Effector memory CD8-positive, alpha-beta T cell (primary cell): ENCODE measurements around the gene HS2ST1.

Experiments
- ATAC-seq: fragments of 150-1000 bp; cut with Tn5 transposase; replicated peaks from 2 replicates; pipeline ENCODE4 v1.10.0; 2021; ENCODE audit warnings: mild to moderate bottlenecking, moderate library complexity
- DNase-seq, 3 experiments: peaks; one replicate each; pipeline ENCODE4 v3.0.0; 2021
- H3K27ac Mint-ChIP-seq, 2 donors: one replicate each; pipeline ENCODE4 v1.8.0; 2022; ENCODE audit warnings: mild to moderate bottlenecking in 2 of 2, mixed read lengths in 2 of 2, moderate library complexity in 2 of 2
- H3K27me3 Mint-ChIP-seq, 2 donors: one replicate each; pipeline ENCODE4 v1.8.0; 2022; ENCODE audit warnings: mixed read lengths in 2 of 2
- H3K36me3 Mint-ChIP-seq: one replicate; pipeline ENCODE4 v1.8.0; 2022; ENCODE audit warnings: mild to moderate bottlenecking, moderate library complexity, mixed read lengths; ENCODE audit not compliant: insufficient read depth
- H3K4me1 Mint-ChIP-seq, 2 donors: one replicate each; pipeline ENCODE4 v1.8.0; 2022; ENCODE audit warnings: low read depth in 2 of 2, mixed read lengths in 2 of 2
- H3K4me3 Mint-ChIP-seq, 2 donors: one replicate each; pipeline ENCODE4 v1.8.0; 2022; ENCODE audit warnings: mild to moderate bottlenecking in 2 of 2, mixed read lengths in 2 of 2, moderate library complexity in 2 of 2
- H3K9me3 Mint-ChIP-seq, 2 donors: one replicate each; pipeline ENCODE4 v1.8.0; 2022; ENCODE audit warnings: mixed read lengths in 2 of 2

The HS2ST1 gene

GRCh38 chr1:86938450-86938849 lies 24.0 kb downstream of the HS2ST1 start:
- Mint-ChIP-seq H3K27me3 (no peaks in the 10 kb centered on the region), H3K4me1 (peaks cover 6 to 9% of the 10 kb centered on the region in 2 donors), H3K9me3 (no peaks in the 10 kb centered on the region), H3K4me3 (no peak overlapping the region), H3K27ac (no peak overlapping the region), H3K36me3 (no peaks in the 10 kb centered on the region)
- no peak for ATAC-seq
- no peak for DNase-seq

GRCh38 chr1:86938855-86939254 lies 24.4 kb downstream of the HS2ST1 start:
- H3K27ac Mint-ChIP-seq: no peak overlapping the region
- no peaks in the 10 kb centered on the region for H3K27me3 Mint-ChIP-seq
- peaks cover 5 to 6% of the 10 kb centered on the region in 2 donors for H3K4me1 Mint-ChIP-seq
- H3K4me3 Mint-ChIP-seq: no peak overlapping the region
- H3K36me3 Mint-ChIP-seq: no peaks in the 10 kb centered on the region
- no peak for ATAC-seq
- H3K9me3 Mint-ChIP-seq: no peaks in the 10 kb centered on the region
- no peak for DNase-seq

- Mint-ChIP-seq H3K4me3 (no peak overlapping the region), H3K36me3 (no peaks in the 10 kb centered on the region), H3K27ac (no peak overlapping the region), H3K4me1 (peaks cover 4 to 6% of the 10 kb centered on the region in 2 donors), H3K9me3 (no peaks in the 10 kb centered on the region), H3K27me3 (no peaks in the 10 kb centered on the region)
- ATAC-seq: no peak
- no peak for DNase-seq
Observed at GRCh38 chr1:86939406-86939805, 25.0 kb downstream of the HS2ST1 start.

GRCh38 chr1:86940599-86940998 lies 26.2 kb downstream of the HS2ST1 start:
- Mint-ChIP-seq H3K4me1 (peaks cover 4 to 6% of the 10 kb centered on the region in 2 donors), H3K27ac (no peak overlapping the region), H3K36me3 (no peaks in the 10 kb centered on the region), H3K9me3 (no peaks in the 10 kb centered on the region), H3K4me3 (no peak overlapping the region), H3K27me3 (no peaks in the 10 kb centered on the region)
- DNase-seq (no peak), ATAC-seq (no peak)

GRCh38 chr1:86942042-86942441 lies 27.6 kb downstream of the HS2ST1 start:
- Mint-ChIP-seq H3K36me3 (no peaks in the 10 kb centered on the region), H3K27me3 (no peaks in the 10 kb centered on the region), H3K9me3 (no peaks in the 10 kb centered on the region), H3K4me3 (no peak overlapping the region), H3K4me1 (peaks cover 4 to 9% of the 10 kb centered on the region in 2 donors), H3K27ac (no peak overlapping the region)
- ATAC-seq: no peak
- DNase-seq: no peak

GRCh38 chr1:86942743-86943142 lies 28.3 kb downstream of the HS2ST1 start:
- peaks cover 4 to 9% of the 10 kb centered on the region in 2 donors for H3K4me1 Mint-ChIP-seq
- no peaks in the 10 kb centered on the region for H3K27me3 Mint-ChIP-seq
- H3K4me3 Mint-ChIP-seq: no peak overlapping the region
- H3K36me3 Mint-ChIP-seq: no peaks in the 10 kb centered on the region
- DNase-seq (no peak), ATAC-seq (no peak)
- H3K9me3 Mint-ChIP-seq: no peaks in the 10 kb centered on the region
- H3K27ac Mint-ChIP-seq: no peak overlapping the region

- H3K4me3 Mint-ChIP-seq: no peak overlapping the region
- H3K4me1 Mint-ChIP-seq: peaks cover 2 to 3% of the 10 kb centered on the region in 2 donors
- H3K27me3 Mint-ChIP-seq: no peaks in the 10 kb centered on the region
- DNase-seq: no peak
- no peak overlapping the region for H3K27ac Mint-ChIP-seq
- H3K9me3 Mint-ChIP-seq: no peaks in the 10 kb centered on the region
- no peaks in the 10 kb centered on the region for H3K36me3 Mint-ChIP-seq
- no peak for ATAC-seq
Observed at GRCh38 chr1:86948212-86948611, 33.8 kb downstream of the HS2ST1 start.

GRCh38 chr1:86950712-86951419 lies 36.4 kb downstream of the HS2ST1 start:
- DNase-seq (no peak), ATAC-seq (no peak)
- Mint-ChIP-seq H3K27me3 (no peaks in the 10 kb centered on the region), H3K4me3 (no peak overlapping the region), H3K9me3 (no peaks in the 10 kb centered on the region), H3K4me1 (peaks cover 3 to 4% of the 10 kb centered on the region in 2 donors), H3K36me3 (no peaks in the 10 kb centered on the region), H3K27ac (no peak overlapping the region)

GRCh38 chr1:86951430-86951829 lies 37.0 kb downstream of the HS2ST1 start:
- Mint-ChIP-seq H3K27me3 (no peaks in the 10 kb centered on the region), H3K9me3 (no peaks in the 10 kb centered on the region), H3K27ac (no peak overlapping the region), H3K4me3 (no peak overlapping the region), H3K36me3 (no peaks in the 10 kb centered on the region), H3K4me1 (peaks cover 2 to 4% of the 10 kb centered on the region in 2 donors)
- ATAC-seq (no peak), DNase-seq (no peak)

- Mint-ChIP-seq H3K27ac (no peak overlapping the region), H3K27me3 (no peaks in the 10 kb centered on the region), H3K4me3 (no peak overlapping the region), H3K9me3 (no peaks in the 10 kb centered on the region), H3K36me3 (no peaks in the 10 kb centered on the region), H3K4me1 (peaks cover 0 to 4% of the 10 kb centered on the region in 2 donors)
- ATAC-seq (no peak), DNase-seq (no peak)
Observed at GRCh38 chr1:86953167-86953566, 38.7 kb downstream of the HS2ST1 start.

GRCh38 chr1:86955678-86956077 lies 41.2 kb downstream of the HS2ST1 start:
- Mint-ChIP-seq H3K4me3 (no peak overlapping the region), H3K27ac (no peak overlapping the region), H3K4me1 (peaks cover 0 to 2% of the 10 kb centered on the region in 2 donors), H3K9me3 (no peaks in the 10 kb centered on the region), H3K27me3 (no peaks in the 10 kb centered on the region), H3K36me3 (no peaks in the 10 kb centered on the region)
- DNase-seq: no peak
- ATAC-seq: no peak

GRCh38 chr1:86956221-86956620 lies 41.8 kb downstream of the HS2ST1 start:
- no peaks in the 10 kb centered on the region for H3K27me3 Mint-ChIP-seq
- no peaks in the 10 kb centered on the region for H3K9me3 Mint-ChIP-seq
- no peak for DNase-seq
- peaks cover 0 to 2% of the 10 kb centered on the region in 2 donors for H3K4me1 Mint-ChIP-seq
- ATAC-seq: no peak
- H3K36me3 Mint-ChIP-seq: no peaks in the 10 kb centered on the region
- H3K27ac Mint-ChIP-seq: no peak overlapping the region
- H3K4me3 Mint-ChIP-seq: no peak overlapping the region

GRCh38 chr1:86957221-86957620 lies 42.8 kb downstream of the HS2ST1 start:
- ATAC-seq (no peak), DNase-seq (no peak)
- Mint-ChIP-seq H3K36me3 (no peaks in the 10 kb centered on the region), H3K9me3 (no peaks in the 10 kb centered on the region), H3K27ac (no peak overlapping the region), H3K27me3 (no peaks in the 10 kb centered on the region), H3K4me1 (peaks cover 0 to 2% of the 10 kb centered on the region in 2 donors), H3K4me3 (no peak overlapping the region)

- Mint-ChIP-seq H3K27me3 (no peaks in the 10 kb centered on the region), H3K36me3 (no peaks in the 10 kb centered on the region), H3K4me1 (no peaks in the 10 kb centered on the region), H3K27ac (no peak overlapping the region), H3K9me3 (no peaks in the 10 kb centered on the region), H3K4me3 (no peak overlapping the region)
- no peak for ATAC-seq
- no peak for DNase-seq
Observed at GRCh38 chr1:86960548-86960947, 46.1 kb downstream of the HS2ST1 start.
